Neuronal stem cell (in vitro differentiated cells): ENCODE data around the gene SETD7.

ENCODE experiments used
- DNase-seq: peaks from one replicate; pipeline ENCODE4 v3.0.0-alpha.2; 2013; ENCODE audit warnings: low spot score
- H2AFZ ChIP-seq: one replicate; pipeline ENCODE4 v1.6.1; 2013; ENCODE audit warnings: mild to moderate bottlenecking, low read length, inconsistent platforms
- H2AK5ac ChIP-seq: 2 replicates; pipeline ENCODE4 v1.6.1; 2013; ENCODE audit warnings: low read depth, mild to moderate bottlenecking, inconsistent platforms, low read length, moderate library complexity, mixed read lengths
- H2BK120ac ChIP-seq: 2 replicates; pipeline ENCODE4 v1.6.1; 2013; ENCODE audit warnings: low read depth, mild to moderate bottlenecking, inconsistent platforms, low read length, moderate library complexity, mixed read lengths
- H2BK12ac ChIP-seq: one replicate; pipeline ENCODE4 v1.6.1; 2013; ENCODE audit warnings: low read length, inconsistent platforms
- H2BK15ac ChIP-seq: 2 replicates; pipeline ENCODE4 v1.6.1; 2013; ENCODE audit warnings: mild to moderate bottlenecking, low read length, inconsistent platforms, mixed read lengths
- H2BK5ac ChIP-seq: one replicate; pipeline ENCODE4 v1.6.1; 2013; ENCODE audit warnings: inconsistent platforms, mild to moderate bottlenecking, low read length, moderate library complexity
- H3K14ac ChIP-seq: one replicate; pipeline ENCODE4 v1.6.1; 2013; ENCODE audit warnings: low read length, inconsistent platforms
- H3K18ac ChIP-seq: 2 replicates; pipeline ENCODE4 v1.6.1; 2013; ENCODE audit warnings: low read length, inconsistent platforms
- H3K23ac ChIP-seq: 2 replicates; pipeline ENCODE4 v1.6.1; 2013; ENCODE audit warnings: low read depth, mild to moderate bottlenecking, mixed read lengths, low read length, inconsistent platforms; ENCODE audit not compliant: poor library complexity
- H3K27ac ChIP-seq: replicated peaks from 3 replicates; pipeline ENCODE4 v1.5.1; 2013; ENCODE audit warnings: low read length, inconsistent platforms
- H3K27me3 ChIP-seq, 3 experiments: 2 replicates each; pipeline ENCODE4 v1.6.1; 2013; ENCODE audit warnings: low read length in 3 of 3, mild to moderate bottlenecking in 2 of 3, inconsistent platforms in 1 of 3, low read depth in 1 of 3, mixed read lengths in 1 of 3, moderate library complexity in 1 of 3; ENCODE audit not compliant: control insufficient read depth in 3 of 3, insufficient read depth in 3 of 3
- H3K36me3 ChIP-seq, 2 donors: replicated peaks in 1 of 2; 2 replicates each; pipeline ENCODE4 v1.6.1; 2013; ENCODE audit warnings: low read length in 2 of 2; ENCODE audit not compliant: control insufficient read depth in 2 of 2, insufficient read depth in 2 of 2
- H3K4ac ChIP-seq: 2 replicates; pipeline ENCODE4 v1.6.1; 2013; ENCODE audit warnings: inconsistent platforms, mild to moderate bottlenecking, low read length, moderate library complexity
- H3K4me1 ChIP-seq, 2 donors: 1 replicate in 1 of 2; 2 replicates in 1 of 2; pipeline ENCODE4 v1.6.1; 2013; ENCODE audit warnings: low read length in 2 of 2, low read depth in 1 of 2; ENCODE audit not compliant: control insufficient read depth in 2 of 2, insufficient read depth in 1 of 2
- H3K4me2 ChIP-seq: one replicate; pipeline ENCODE4 v1.6.1; 2013; ENCODE audit warnings: mild to moderate bottlenecking, low read length, inconsistent platforms; ENCODE audit not compliant: insufficient read depth, poor library complexity, severe bottlenecking
- H3K4me3 ChIP-seq, 2 donors: 2 replicates each; pipeline ENCODE4 v1.5.1; 2013; ENCODE audit warnings: low read length in 2 of 2, mild to moderate bottlenecking in 2 of 2, inconsistent platforms in 1 of 2, moderate library complexity in 1 of 2
- H3K79me1 ChIP-seq: one replicate; pipeline ENCODE4 v1.6.1; 2013; ENCODE audit warnings: low read depth, mild to moderate bottlenecking, inconsistent platforms, low read length, moderate library complexity
- H3K9ac ChIP-seq: one replicate; pipeline ENCODE4 v1.6.1; 2013; ENCODE audit warnings: mild to moderate bottlenecking, low read depth, low read length, inconsistent platforms; ENCODE audit not compliant: poor library complexity
- H3K9me3 ChIP-seq, 2 donors: replicated peaks in 1 of 2; 2 replicates each; pipeline versions ENCODE3 to v1.6.1; 2013; ENCODE audit warnings: low read length in 2 of 2, mild to moderate bottlenecking in 2 of 2, inconsistent platforms in 1 of 2, low read depth in 1 of 2, mixed read lengths in 1 of 2, moderate library complexity in 1 of 2; ENCODE audit not compliant: control insufficient read depth in 2 of 2, insufficient read depth in 1 of 2
- H4K8ac ChIP-seq: one replicate; pipeline ENCODE4 v1.6.1; 2013; ENCODE audit warnings: low read depth, mild to moderate bottlenecking, inconsistent platforms, low read length, moderate library complexity
- H4K91ac ChIP-seq: one replicate; pipeline ENCODE4 v1.6.1; 2013; ENCODE audit warnings: low read length, low read depth, mild to moderate bottlenecking, inconsistent platforms; ENCODE audit not compliant: poor library complexity
- WGBS, 2 donors: extraction: QIAGEN DNeasy Blood & Tissue Kit; methylation state at CpG; one replicate each; pipeline ENCODE4 v1.1.7; 2013; ENCODE audit warnings: missing lambda C conversion rate in 2 of 2, mixed read lengths in 1 of 2; ENCODE audit not compliant: insufficient read length in 2 of 2, insufficient replicate concordance in 1 of 2; ENCODE audit errors: extremely low coverage in 2 of 2; 5-methylcytosine and 5-hydroxymethylcytosine counted together

SETD7 gene

GRCh38 chr4:139540161-139540560 lies 15.9 kb downstream of the SETD7 start:
- H3K27ac ChIP-seq, result no peak overlapping the region

GRCh38 chr4:139537292-139537691 lies 18.7 kb downstream of the SETD7 start:
- Histone ChIP-seq H3K4me2 (no peak overlapping the region), H3K4me3 (no peak overlapping the region), H2AFZ (no peak overlapping the region), H3K14ac (no peak overlapping the region), H3K27me3 (no peaks in the 10 kb centered on the region), H3K4me1 (peaks cover 0 to 5% of the 10 kb centered on the region in 2 donors), H4K8ac (no peak overlapping the region), H4K91ac (no peak overlapping the region), H3K9ac (no peak overlapping the region), H2BK15ac (no peak overlapping the region), H2BK120ac (no peak overlapping the region), H2AK5ac (no peak overlapping the region), H3K18ac (no peak overlapping the region), H3K4ac (no peak overlapping the region), H3K79me1 (no peaks in the 10 kb centered on the region), H2BK5ac (no peak overlapping the region), H3K9me3 (peaks cover 0 to 5% of the 10 kb centered on the region in 2 donors), H3K27ac (no peak overlapping the region), H2BK12ac (no peak overlapping the region), H3K23ac (no peak overlapping the region), H3K36me3 (peaks cover 3 to 45% of the 10 kb centered on the region in 2 donors)
- DNase-seq, result no peak
- WGBS, 2 donors, result no CpG with 5 or more reads among the region's 7 CpGs

More at GRCh38 chr4:139540161-139540560, 15.9 kb downstream of the SETD7 start:
- H3K23ac ChIP-seq, result no peak overlapping the region
- H2BK5ac ChIP-seq, result no peak overlapping the region
- H3K79me1 ChIP-seq, result no peaks in the 10 kb centered on the region
- no peak overlapping the region for H2AFZ ChIP-seq
- H2BK12ac ChIP-seq, result no peak overlapping the region
- no peak overlapping the region for H2AK5ac ChIP-seq
- peaks cover 0 to 48% of the 10 kb centered on the region in 2 donors for H3K36me3 ChIP-seq
- no peak for DNase-seq
- H4K91ac ChIP-seq, result no peak overlapping the region
- no peak overlapping the region for H3K14ac ChIP-seq
- peaks cover 0 to 1% of the 10 kb centered on the region in 2 donors for H3K4me1 ChIP-seq
- peaks cover 0 to 5% of the 10 kb centered on the region in 2 donors for H3K9me3 ChIP-seq
- no peaks in the 10 kb centered on the region for H3K27me3 ChIP-seq
- no peak overlapping the region for H3K9ac ChIP-seq
- H4K8ac ChIP-seq, result no peak overlapping the region
- no peak overlapping the region for H3K18ac ChIP-seq
- no CpG with 5 or more reads among the region's 2 CpGs for WGBS, 2 donors
- no peak overlapping the region for H3K4me3 ChIP-seq
- no peak overlapping the region for H3K4ac ChIP-seq
- no peak overlapping the region for H2BK120ac ChIP-seq
- H3K4me2 ChIP-seq, result no peak overlapping the region
- no peak overlapping the region for H2BK15ac ChIP-seq

- peaks cover 3 to 43% of the 10 kb centered on the region in 2 donors for H3K36me3 ChIP-seq
- no peak overlapping the region for H3K27ac ChIP-seq
- no peaks in the 10 kb centered on the region for H3K79me1 ChIP-seq
- H3K27me3 ChIP-seq, result no peaks in the 10 kb centered on the region
- no peak overlapping the region for H2BK12ac ChIP-seq
- H3K9ac ChIP-seq, result no peak overlapping the region
- no peak overlapping the region for H3K23ac ChIP-seq
- H4K8ac ChIP-seq, result no peak overlapping the region
- no peak overlapping the region for H2AK5ac ChIP-seq
- no peak overlapping the region for H3K14ac ChIP-seq
- no CpG with 5 or more reads among the region's 5 CpGs for WGBS, 2 donors
- H2AFZ ChIP-seq, result no peak overlapping the region
- H2BK120ac ChIP-seq, result no peak overlapping the region
- no peak overlapping the region for H2BK15ac ChIP-seq
- no peak overlapping the region for H3K4me2 ChIP-seq
- no peak overlapping the region for H4K91ac ChIP-seq
- DNase-seq, result no peak
- H3K18ac ChIP-seq, result no peak overlapping the region
- H3K9me3 ChIP-seq, result peaks cover 0 to 5% of the 10 kb centered on the region in 2 donors
- peaks cover 0 to 5% of the 10 kb centered on the region in 2 donors for H3K4me1 ChIP-seq
- no peak overlapping the region for H2BK5ac ChIP-seq
- no peak overlapping the region for H3K4ac ChIP-seq
- H3K4me3 ChIP-seq, result no peak overlapping the region
Measured at GRCh38 chr4:139535871-139536234, 20.2 kb downstream of the SETD7 start.

GRCh38 chr4:139535228-139535870 lies 20.7 kb downstream of the SETD7 start:
- H3K4ac ChIP-seq, result no peak overlapping the region
- H3K14ac ChIP-seq, result no peak overlapping the region
- no peak for DNase-seq
- peaks cover 0 to 4% of the 10 kb centered on the region in 2 donors for H3K4me1 ChIP-seq
- no peak overlapping the region for H4K8ac ChIP-seq
- no peak overlapping the region for H2BK5ac ChIP-seq
- no peak overlapping the region for H3K9ac ChIP-seq
- H2BK120ac ChIP-seq, result no peak overlapping the region
- peaks cover 3 to 42% of the 10 kb centered on the region in 2 donors for H3K36me3 ChIP-seq
- no peak overlapping the region for H2AFZ ChIP-seq
- no peak overlapping the region for H3K18ac ChIP-seq
- H3K9me3 ChIP-seq, result peaks cover 0 to 5% of the 10 kb centered on the region in 2 donors
- H3K4me2 ChIP-seq, result no peak overlapping the region
- H3K4me3 ChIP-seq, result no peak overlapping the region
- H3K23ac ChIP-seq, result no peak overlapping the region
- no peaks in the 10 kb centered on the region for H3K79me1 ChIP-seq
- no peak overlapping the region for H2AK5ac ChIP-seq
- H2BK15ac ChIP-seq, result no peak overlapping the region
- no peaks in the 10 kb centered on the region for H3K27me3 ChIP-seq
- no peak overlapping the region for H2BK12ac ChIP-seq
- no CpG with 5 or more reads among the region's 2 CpGs for WGBS, 2 donors
- H4K91ac ChIP-seq, result no peak overlapping the region
- no peak overlapping the region for H3K27ac ChIP-seq
